KMS-11 (cell line): ENCODE data around the gene UGT2B17.

Experiments
- H2AFZ ChIP-seq: fragments of 200-600 bp; sonication (generic); 2 replicates; pipeline ENCODE4 v1.6.1; 2016; ENCODE audit warnings: antibody characterized with exemption, mixed run types, low read depth
- H3K27ac ChIP-seq: fragments of 200-600 bp; sonication (generic); 2 replicates; pipeline ENCODE4 v1.6.1; 2016; ENCODE audit warnings: mild to moderate bottlenecking, mixed run types
- H3K27me3 ChIP-seq: fragments of 200-600 bp; sonication (generic); 2 replicates; pipeline ENCODE4 v1.6.1; 2017; ENCODE audit warnings: mild to moderate bottlenecking, low read depth, mixed run types, moderate library complexity; ENCODE audit not compliant: insufficient read depth
- H3K36me3 ChIP-seq: fragments of 200-600 bp; sonication (generic); 2 replicates; pipeline ENCODE4 v1.6.1; 2017; ENCODE audit warnings: mild to moderate bottlenecking, mixed run types; ENCODE audit not compliant: insufficient read depth
- H3K4me1 ChIP-seq: fragments of 200-600 bp; sonication (generic); 2 replicates; pipeline ENCODE4 v1.6.1; 2016; ENCODE audit warnings: mild to moderate bottlenecking, low read depth, mixed run types; ENCODE audit not compliant: poor library complexity, severe bottlenecking
- H3K4me2 ChIP-seq: fragments of 200-600 bp; sonication (generic); 2 replicates; pipeline ENCODE4 v1.7.0; 2016; ENCODE audit warnings: mild to moderate bottlenecking, mixed run types
- H3K4me3 ChIP-seq: fragments of 200-600 bp; sonication (generic); IDR thresholded peaks from 2 replicates; pipeline ENCODE4 v1.6.1; 2017; ENCODE audit warnings: low read depth, low read length, mixed read lengths; ENCODE audit not compliant: insufficient read depth
- H3K79me2 ChIP-seq: fragments of 200-600 bp; sonication (generic); 2 replicates; pipeline ENCODE4 v1.6.1; 2016; ENCODE audit warnings: low read depth, mixed run types; ENCODE audit not compliant: insufficient read depth
- H3K9ac ChIP-seq: fragments of 200-600 bp; sonication (generic); 2 replicates; pipeline ENCODE4 v1.6.1; 2016; ENCODE audit warnings: mild to moderate bottlenecking, mixed run types
- H4K20me1 ChIP-seq: fragments of 200-600 bp; sonication (generic); 2 replicates; pipeline ENCODE4 v1.6.1; 2016; ENCODE audit warnings: mild to moderate bottlenecking, mixed run types; ENCODE audit not compliant: insufficient read depth
- TF ChIP-seq, protein P1 (sequence below): fragments of 200-600 bp; sonication (generic); conservative IDR thresholded peaks from 2 replicates; pipeline ENCODE4 v1.6.1; 2017; ENCODE audit warnings: low read depth, mild to moderate bottlenecking, antibody characterized with exemption, low read length, moderate library complexity, mixed read lengths

UGT2B17 gene

DNA sequence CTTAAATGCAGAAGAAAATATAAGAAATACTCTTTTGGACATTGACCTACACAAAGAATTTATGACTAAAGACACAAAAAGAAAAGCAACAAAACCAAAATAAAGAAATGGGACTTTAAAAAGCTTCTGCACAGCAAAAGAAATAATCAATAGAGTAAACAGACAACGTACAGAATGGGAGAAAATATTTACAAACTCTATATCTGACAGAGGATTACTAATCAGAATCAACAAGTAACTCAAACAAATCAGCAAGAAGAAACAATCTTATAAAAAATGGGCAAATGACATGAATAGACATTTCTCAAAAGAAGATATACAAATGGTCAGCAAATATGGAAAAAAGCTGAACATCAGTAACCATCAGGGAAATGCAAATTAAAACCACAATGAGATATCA is 37.6 kb upstream of the UGT2B17 start:
- Histone ChIP-seq H4K20me1 (no peaks in the 10 kb centered on the region), H3K27me3 (no peaks in the 10 kb centered on the region), H3K9ac (no peak overlapping the region), H3K79me2 (no peaks in the 10 kb centered on the region), H3K27ac (no peak overlapping the region), H3K4me1 (no peaks in the 10 kb centered on the region), H3K4me3 (no peak overlapping the region), H3K36me3 (no peaks in the 10 kb centered on the region), H3K4me2 (no peak overlapping the region), H2AFZ (no peak overlapping the region)
- TF ChIP-seq, protein P1, sequence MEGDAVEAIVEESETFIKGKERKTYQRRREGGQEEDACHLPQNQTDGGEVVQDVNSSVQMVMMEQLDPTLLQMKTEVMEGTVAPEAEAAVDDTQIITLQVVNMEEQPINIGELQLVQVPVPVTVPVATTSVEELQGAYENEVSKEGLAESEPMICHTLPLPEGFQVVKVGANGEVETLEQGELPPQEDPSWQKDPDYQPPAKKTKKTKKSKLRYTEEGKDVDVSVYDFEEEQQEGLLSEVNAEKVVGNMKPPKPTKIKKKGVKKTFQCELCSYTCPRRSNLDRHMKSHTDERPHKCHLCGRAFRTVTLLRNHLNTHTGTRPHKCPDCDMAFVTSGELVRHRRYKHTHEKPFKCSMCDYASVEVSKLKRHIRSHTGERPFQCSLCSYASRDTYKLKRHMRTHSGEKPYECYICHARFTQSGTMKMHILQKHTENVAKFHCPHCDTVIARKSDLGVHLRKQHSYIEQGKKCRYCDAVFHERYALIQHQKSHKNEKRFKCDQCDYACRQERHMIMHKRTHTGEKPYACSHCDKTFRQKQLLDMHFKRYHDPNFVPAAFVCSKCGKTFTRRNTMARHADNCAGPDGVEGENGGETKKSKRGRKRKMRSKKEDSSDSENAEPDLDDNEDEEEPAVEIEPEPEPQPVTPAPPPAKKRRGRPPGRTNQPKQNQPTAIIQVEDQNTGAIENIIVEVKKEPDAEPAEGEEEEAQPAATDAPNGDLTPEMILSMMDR = no peak

DNA sequence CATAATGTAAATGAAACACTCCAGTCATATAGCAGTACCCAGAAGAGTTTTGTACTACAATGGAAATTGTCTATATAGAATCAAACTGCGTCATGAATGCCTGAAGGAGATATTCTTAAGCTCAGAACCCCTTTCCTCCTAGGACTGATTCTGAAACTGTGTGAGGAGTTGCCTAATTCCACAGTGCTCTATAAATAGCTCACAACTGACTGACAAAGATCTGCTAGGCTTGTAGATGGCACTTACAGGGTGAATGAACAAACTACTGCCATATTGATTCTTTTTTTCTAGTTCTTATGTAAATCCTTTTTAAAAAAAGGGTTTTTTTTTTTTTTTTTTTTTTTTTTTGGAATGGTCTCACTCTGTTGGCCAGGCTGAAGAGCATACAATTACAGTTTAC is 30.1 kb upstream of the UGT2B17 start:
- no peaks in the 10 kb centered on the region for H3K36me3 ChIP-seq
- H3K4me2 ChIP-seq = no peak overlapping the region
- H3K4me1 ChIP-seq = no peaks in the 10 kb centered on the region
- no peaks in the 10 kb centered on the region for H4K20me1 ChIP-seq
- no peak overlapping the region for H3K9ac ChIP-seq
- no peaks in the 10 kb centered on the region for H3K79me2 ChIP-seq
- TF ChIP-seq, protein P1 = no peak
- H3K4me3 ChIP-seq = no peak overlapping the region
- H2AFZ ChIP-seq = no peak overlapping the region
- H3K27me3 ChIP-seq = no peaks in the 10 kb centered on the region
- no peak overlapping the region for H3K27ac ChIP-seq

DNA sequence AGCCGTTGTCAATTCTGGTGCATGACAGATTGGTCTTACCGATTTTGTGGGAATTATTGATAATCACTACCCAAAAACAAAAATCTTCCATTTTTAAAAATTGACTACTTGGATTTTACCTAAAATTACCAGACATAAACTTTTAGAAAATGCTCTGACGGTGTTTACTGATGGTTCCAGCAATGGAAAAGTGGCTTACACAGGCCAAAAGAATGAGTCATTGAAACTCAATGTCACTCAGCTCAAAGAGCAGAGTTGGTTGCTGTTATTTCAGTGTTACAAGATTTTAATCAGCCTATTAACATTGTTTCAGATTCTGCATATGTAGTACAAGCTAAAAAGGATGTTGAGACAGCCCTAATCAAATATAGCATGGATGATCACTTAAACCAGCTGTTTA is 23.0 kb upstream of the UGT2B17 start:
- Histone ChIP-seq H2AFZ (no peak overlapping the region), H4K20me1 (no peaks in the 10 kb centered on the region), H3K79me2 (no peaks in the 10 kb centered on the region), H3K27me3 (no peaks in the 10 kb centered on the region), H3K36me3 (no peaks in the 10 kb centered on the region), H3K27ac (no peak overlapping the region), H3K4me3 (no peak overlapping the region), H3K9ac (no peak overlapping the region), H3K4me2 (no peak overlapping the region), H3K4me1 (no peaks in the 10 kb centered on the region)
- TF ChIP-seq, protein P1 = no peak

DNA sequence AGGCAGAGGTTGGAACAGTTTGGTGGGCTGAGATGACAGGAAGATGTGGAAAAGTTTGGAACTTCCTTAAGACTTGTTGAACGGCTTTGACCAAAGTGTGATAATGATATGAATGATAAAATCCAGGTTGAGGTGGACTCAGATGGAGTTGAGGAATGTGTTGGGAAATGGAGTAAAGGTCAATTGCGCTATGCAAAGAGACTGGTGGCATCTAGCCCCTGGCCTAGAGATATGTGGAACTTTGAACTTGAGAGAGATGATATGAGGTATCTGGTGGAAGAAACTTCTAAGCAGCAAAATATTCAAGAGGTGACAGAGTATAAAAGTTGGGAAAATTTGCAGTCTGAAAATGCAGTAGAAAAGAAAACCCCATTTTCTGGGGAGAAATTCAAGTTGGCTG is 21.4 kb upstream of the UGT2B17 start:
- Histone ChIP-seq H3K4me2 (no peak overlapping the region), H4K20me1 (no peaks in the 10 kb centered on the region), H3K9ac (no peak overlapping the region), H3K4me1 (no peaks in the 10 kb centered on the region), H3K27me3 (no peaks in the 10 kb centered on the region), H3K36me3 (no peaks in the 10 kb centered on the region), H3K4me3 (no peak overlapping the region), H2AFZ (no peak overlapping the region), H3K27ac (no peak overlapping the region), H3K79me2 (no peaks in the 10 kb centered on the region)
- TF ChIP-seq, protein P1 = no peak

DNA sequence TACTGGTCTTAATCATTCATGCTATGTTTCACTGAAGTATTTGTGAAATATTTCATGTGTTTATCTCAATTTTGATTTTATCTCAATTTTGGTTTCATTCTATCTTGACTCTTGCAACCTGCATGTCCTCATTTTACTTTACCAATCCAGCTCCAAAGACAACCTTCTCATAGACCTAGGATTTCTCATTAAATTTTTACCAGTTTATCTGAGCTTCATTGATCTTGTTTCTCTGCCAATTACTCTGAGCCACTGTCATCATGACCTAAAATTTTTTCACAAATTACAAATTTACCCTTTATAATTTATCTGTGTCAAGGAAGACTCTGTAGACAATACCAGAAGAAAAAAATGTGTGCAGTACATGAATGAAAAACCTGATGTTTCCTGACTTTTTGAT is 18.6 kb upstream of the UGT2B17 start:
- no peak overlapping the region for H2AFZ ChIP-seq
- H3K4me2 ChIP-seq = no peak overlapping the region
- H3K4me1 ChIP-seq = no peaks in the 10 kb centered on the region
- TF ChIP-seq, protein P1 = no peak
- H3K4me3 ChIP-seq = no peak overlapping the region
- no peak overlapping the region for H3K27ac ChIP-seq
- no peaks in the 10 kb centered on the region for H3K27me3 ChIP-seq
- H3K9ac ChIP-seq = no peak overlapping the region
- no peaks in the 10 kb centered on the region for H3K36me3 ChIP-seq
- H4K20me1 ChIP-seq = no peaks in the 10 kb centered on the region
- no peaks in the 10 kb centered on the region for H3K79me2 ChIP-seq
